H9 (cell line): ENCODE data around the gene COPB2. TPM values are rescaled to one million over a fixed set of nuclear protein-coding genes. Genes with fewer than 3 reads are reported as not detected.

Experiments
- DNase-seq: peaks from one replicate; pipeline ENCODE4 v3.0.0-alpha.2; 2017
- H2AFZ ChIP-seq: one replicate; pipeline ENCODE4 v1.6.1; 2013; ENCODE audit warnings: mild to moderate bottlenecking, low read length, control low read depth, moderate library complexity
- H2AK5ac ChIP-seq: 2 replicates; pipeline ENCODE4 v1.6.1; 2013; ENCODE audit warnings: low read length, control low read depth, mixed read lengths; ENCODE audit not compliant: insufficient read length
- H2BK120ac ChIP-seq: one replicate; pipeline ENCODE4 v1.6.1; 2013; ENCODE audit warnings: low read depth, mild to moderate bottlenecking, low read length, control low read depth, inconsistent platforms; ENCODE audit not compliant: poor library complexity, severe bottlenecking
- H2BK12ac ChIP-seq: 2 replicates; pipeline ENCODE4 v1.6.1; 2013; ENCODE audit warnings: low read length, control low read depth, mixed read lengths, low read depth; ENCODE audit not compliant: insufficient read length
- H2BK15ac ChIP-seq: 2 replicates; pipeline ENCODE4 v1.6.1; 2013; ENCODE audit warnings: low read depth, low read length, control low read depth
- H2BK20ac ChIP-seq: one replicate; pipeline ENCODE4 v1.6.1; 2013; ENCODE audit warnings: low read depth, mild to moderate bottlenecking, low read length, control low read depth, inconsistent platforms; ENCODE audit not compliant: poor library complexity, severe bottlenecking
- H2BK5ac ChIP-seq: 2 replicates; pipeline ENCODE4 v1.6.1; 2013; ENCODE audit warnings: low read length, control low read depth, mixed read lengths; ENCODE audit not compliant: insufficient read length
- H3K14ac ChIP-seq: 2 replicates; pipeline ENCODE4 v1.6.1; 2013; ENCODE audit warnings: low read length, control low read depth; ENCODE audit not compliant: insufficient read depth
- H3K18ac ChIP-seq: 2 replicates; pipeline ENCODE4 v1.6.1; 2013; ENCODE audit warnings: low read depth, mild to moderate bottlenecking, mixed read lengths, low read length, control low read depth; ENCODE audit not compliant: insufficient read length
- H3K23ac ChIP-seq: 2 replicates; pipeline ENCODE4 v1.6.1; 2013; ENCODE audit warnings: low read length, control low read depth, mixed read lengths, low read depth; ENCODE audit not compliant: insufficient read length
- H3K23me2 ChIP-seq: 2 replicates; pipeline ENCODE4 v1.6.1; 2013; ENCODE audit warnings: low read depth, mild to moderate bottlenecking, mixed read lengths, low read length, control low read depth; ENCODE audit not compliant: insufficient read length, poor library complexity, severe bottlenecking
- H3K27ac ChIP-seq: 2 replicates; pipeline ENCODE4 v1.5.1; 2013; ENCODE audit warnings: low read length, control low read depth, mixed read lengths, low read depth; ENCODE audit not compliant: insufficient read length
- H3K27me3 ChIP-seq: 2 replicates; pipeline ENCODE4 v1.6.1; 2013; ENCODE audit warnings: low read length, control low read depth, inconsistent platforms; ENCODE audit not compliant: insufficient read depth
- H3K4ac ChIP-seq: 2 replicates; pipeline ENCODE4 v1.6.1; 2013; ENCODE audit warnings: low read depth, mild to moderate bottlenecking, control low read depth, inconsistent platforms, low read length, moderate library complexity
- H3K4me1 ChIP-seq: 2 replicates; pipeline ENCODE4 v1.6.1; 2013; ENCODE audit warnings: low read length, control low read depth, inconsistent platforms; ENCODE audit not compliant: insufficient read depth
- H3K4me2 ChIP-seq: 2 replicates; pipeline ENCODE4 v1.6.1; 2013; ENCODE audit warnings: low read length, control low read depth, mixed read lengths; ENCODE audit not compliant: insufficient read length, insufficient read depth
- H3K56ac ChIP-seq: 2 replicates; pipeline ENCODE4 v1.6.1; 2013; ENCODE audit warnings: low read depth, mild to moderate bottlenecking, mixed read lengths, low read length, control low read depth; ENCODE audit not compliant: insufficient read length
- H3K79me1 ChIP-seq: 2 replicates; pipeline ENCODE4 v1.6.1; 2013; ENCODE audit warnings: low read depth, mild to moderate bottlenecking, moderate library complexity, low read length, control low read depth, inconsistent platforms; ENCODE audit not compliant: insufficient read depth, poor library complexity, severe bottlenecking
- H3K79me2 ChIP-seq: 2 replicates; pipeline ENCODE4 v1.6.1; 2013; ENCODE audit warnings: low read length, control low read depth, inconsistent platforms; ENCODE audit not compliant: insufficient read depth
- H3K9ac ChIP-seq: 2 replicates; pipeline ENCODE4 v1.6.1; 2013; ENCODE audit warnings: low read length, control low read depth, mixed read lengths; ENCODE audit not compliant: insufficient read length; ENCODE audit errors: extremely low read depth
- H3K9me3 ChIP-seq: one replicate; pipeline ENCODE4 v1.6.1; 2013; ENCODE audit warnings: low read depth, low read length, inconsistent platforms; ENCODE audit not compliant: control insufficient read depth
- H3T11ph ChIP-seq: one replicate; pipeline ENCODE4 v1.6.1; 2013; ENCODE audit warnings: mild to moderate bottlenecking, low read length, control low read depth, inconsistent platforms
- H4K20me1 ChIP-seq: one replicate; pipeline ENCODE4 v1.6.1; 2013; ENCODE audit not compliant: control insufficient read depth, insufficient read length, insufficient read depth
- H4K5ac ChIP-seq: 2 replicates; pipeline ENCODE4 v1.6.1; 2013; ENCODE audit warnings: low read depth, mild to moderate bottlenecking, mixed read lengths, low read length, control low read depth; ENCODE audit not compliant: insufficient read length
- H4K8ac ChIP-seq: replicated peaks from 2 replicates; pipeline ENCODE4 v1.6.1; 2013; ENCODE audit warnings: low read length, control low read depth, mixed read lengths, low read depth; ENCODE audit not compliant: insufficient read length
- H4K91ac ChIP-seq: 2 replicates; pipeline ENCODE4 v1.6.1; 2013; ENCODE audit warnings: low read depth, mild to moderate bottlenecking, moderate library complexity, mixed read lengths, low read length, control low read depth; ENCODE audit not compliant: insufficient read length
- H3K27ac Mint-ChIP-seq, 3 experiments: 2 replicates in 2 of 3; 3 replicates in 1 of 3; pipeline ENCODE4 v1.8.0; 2020 to 2021; ENCODE audit warnings: mixed read lengths in 3 of 3, mild to moderate bottlenecking in 1 of 3, moderate library complexity in 1 of 3
- H3K27me3 Mint-ChIP-seq: 2 replicates; pipeline ENCODE4 v1.8.0; 2021; ENCODE audit warnings: low read depth, mild to moderate bottlenecking, moderate library complexity, mixed read lengths
- H3K36me3 Mint-ChIP-seq, 3 experiments: 2 replicates in 2 of 3; 3 replicates in 1 of 3; pipeline ENCODE4 v1.8.0; 2020 to 2021; ENCODE audit warnings: low read depth in 3 of 3, mixed read lengths in 3 of 3; ENCODE audit not compliant: insufficient read depth in 1 of 3
- H3K4me1 Mint-ChIP-seq, 2 experiments: 2 replicates each; pipeline ENCODE4 v1.8.0; 2020; ENCODE audit warnings: mixed read lengths in 2 of 2
- H3K4me3 Mint-ChIP-seq, 2 experiments: 2 replicates in 1 of 2; 3 replicates in 1 of 2; pipeline ENCODE4 v1.8.0; 2020 to 2021; ENCODE audit warnings: mild to moderate bottlenecking in 2 of 2, mixed read lengths in 2 of 2, moderate library complexity in 1 of 2
- H3K9me3 Mint-ChIP-seq, 2 experiments: 2 replicates in 1 of 2; 3 replicates in 1 of 2; pipeline ENCODE4 v1.8.0; 2020; ENCODE audit warnings: mild to moderate bottlenecking in 2 of 2, mixed read lengths in 2 of 2, moderate library complexity in 1 of 2
- WGBS: extraction: QIAGEN DNeasy Blood & Tissue Kit; methylation state at CpG from one replicate; pipeline ENCODE4 v1.1.7; 2013; ENCODE audit warnings: missing lambda C conversion rate, low lambda C conversion rate, mixed read lengths; ENCODE audit not compliant: insufficient read length; ENCODE audit errors: extremely low coverage; 5-methylcytosine and 5-hydroxymethylcytosine counted together
- total RNA-seq: library from RNA; stranded (reverse); gene quantifications from 2 replicates; pipeline ENCODE4 v1.2.1, GENCODE V29; 2021
- TF ChIP-seq, protein P1 (sequence below): fragments of 200-600 bp; sonication (generic); conservative IDR thresholded peaks from 3 replicates; pipeline ENCODE4 v1.8.0; 2021; ENCODE audit warnings: antibody characterized with exemption, mild to moderate bottlenecking

The COPB2 gene
- total RNA-seq, 1 experiment from 2014 or later = 121 TPM

DNA sequence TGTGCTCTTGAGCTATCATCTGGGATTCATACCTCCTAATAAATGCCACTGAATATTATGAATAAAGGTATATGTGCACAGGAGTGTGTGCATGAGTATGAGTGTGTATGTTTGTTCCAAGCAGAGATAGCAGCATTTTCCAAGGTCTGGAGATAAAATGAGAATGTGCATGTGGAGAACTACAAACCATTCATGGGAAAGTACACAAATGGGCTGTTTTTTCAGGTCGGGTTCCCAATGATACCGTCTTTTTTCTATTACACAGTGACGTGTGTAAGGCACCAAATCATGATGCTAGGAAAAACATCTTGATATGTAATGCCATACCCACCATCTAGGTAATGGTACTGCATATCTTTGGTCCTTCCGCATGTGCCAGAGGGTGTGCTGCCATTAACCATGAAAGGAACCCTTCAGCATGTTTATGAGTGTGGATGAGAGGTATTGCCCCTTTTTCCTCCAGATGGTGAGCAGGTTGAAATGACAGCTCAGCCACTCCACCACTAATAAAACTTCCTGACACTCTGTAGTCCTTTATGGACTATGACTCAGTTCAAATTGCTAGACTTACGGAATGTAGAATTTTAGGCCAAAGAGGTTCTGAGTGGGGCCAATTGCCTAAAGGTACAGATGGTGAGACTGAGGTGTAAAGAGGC lies 36.4 kb upstream of the COPB2 start:
- Histone ChIP-seq H2AFZ (no peak overlapping the region), H3K23ac (no peak overlapping the region), H4K20me1 (no peaks in the 10 kb centered on the region), H2BK12ac (no peak overlapping the region), H3K27me3 (no peaks in the 10 kb centered on the region), H3K4me1 (no peaks in the 10 kb centered on the region), H3K9ac (no peak overlapping the region), H3K56ac (no peak overlapping the region), H3K18ac (no peak overlapping the region), H3K79me2 (no peaks in the 10 kb centered on the region), H3K4ac (no peak overlapping the region), H3K79me1 (no peaks in the 10 kb centered on the region), H3K23me2 (no peaks in the 10 kb centered on the region), H2BK5ac (no peak overlapping the region), H3K27ac (no peak overlapping the region), H2AK5ac (no peak overlapping the region), H3T11ph (no peak overlapping the region), H3K4me2 (no peak overlapping the region), H3K14ac (no peak overlapping the region), H2BK20ac (no peak overlapping the region), H3K9me3 (no peaks in the 10 kb centered on the region), H2BK15ac (no peak overlapping the region), H2BK120ac (no peak overlapping the region), H4K91ac (no peak overlapping the region), H4K5ac (no peak overlapping the region), H4K8ac (no peak overlapping the region)
- Mint-ChIP-seq H3K27me3 (no peaks in the 10 kb centered on the region), H3K9me3 (no peaks in the 10 kb centered on the region), H3K27ac (no peak overlapping the region; a peak in 1 of 7 replicates), H3K4me3 (no peak overlapping the region), H3K4me1 (peaks cover 4 to 6% of the 10 kb centered on the region in 2 experiments), H3K36me3 (0 out of 7 replicates have a peak, but pooled peaks cover 0 to 6% (median 0%) of the 10 kb centered on the region in 3 experiments)
- TF ChIP-seq, protein P1, sequence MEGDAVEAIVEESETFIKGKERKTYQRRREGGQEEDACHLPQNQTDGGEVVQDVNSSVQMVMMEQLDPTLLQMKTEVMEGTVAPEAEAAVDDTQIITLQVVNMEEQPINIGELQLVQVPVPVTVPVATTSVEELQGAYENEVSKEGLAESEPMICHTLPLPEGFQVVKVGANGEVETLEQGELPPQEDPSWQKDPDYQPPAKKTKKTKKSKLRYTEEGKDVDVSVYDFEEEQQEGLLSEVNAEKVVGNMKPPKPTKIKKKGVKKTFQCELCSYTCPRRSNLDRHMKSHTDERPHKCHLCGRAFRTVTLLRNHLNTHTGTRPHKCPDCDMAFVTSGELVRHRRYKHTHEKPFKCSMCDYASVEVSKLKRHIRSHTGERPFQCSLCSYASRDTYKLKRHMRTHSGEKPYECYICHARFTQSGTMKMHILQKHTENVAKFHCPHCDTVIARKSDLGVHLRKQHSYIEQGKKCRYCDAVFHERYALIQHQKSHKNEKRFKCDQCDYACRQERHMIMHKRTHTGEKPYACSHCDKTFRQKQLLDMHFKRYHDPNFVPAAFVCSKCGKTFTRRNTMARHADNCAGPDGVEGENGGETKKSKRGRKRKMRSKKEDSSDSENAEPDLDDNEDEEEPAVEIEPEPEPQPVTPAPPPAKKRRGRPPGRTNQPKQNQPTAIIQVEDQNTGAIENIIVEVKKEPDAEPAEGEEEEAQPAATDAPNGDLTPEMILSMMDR = no peak
- DNase-seq = no peak
- no CpG with 5 or more reads among the region's 5 CpGs for WGBS
